WTC11 (cell line): ENCODE measurements around the gene AXL. TPM values are rescaled to one million over a fixed set of nuclear protein-coding genes. Genes with fewer than 3 reads are reported as not detected.

Experiments
- ATAC-seq: fragments of 200-7000 bp; cut with Tn5 transposase; 2 replicates; pipeline ENCODE4 v1.10.0; 2021; ENCODE audit warnings: mild to moderate bottlenecking, moderate library complexity
- CTCF ChIA-PET: fragments of 300-600 bp; sonication (Branson Sonifier 250); formaldehyde crosslinking; loops from one replicate; lab custom pipeline; 2021; ENCODE audit warnings: antibody characterized with exemption; lab: Charles Lee
- POLR2A ChIA-PET: fragments of 350-600 bp; sonication (Branson Sonifier 250); formaldehyde crosslinking; loops from one replicate; lab custom pipeline; 2021; ENCODE audit warnings: antibody characterized with exemption; lab: Charles Lee
- DNase-seq: peaks from one replicate; pipeline ENCODE4 v3.0.0; 2021; ENCODE audit warnings: low spot score
- H3K27ac Mint-ChIP-seq: 2 replicates; pipeline ENCODE4 v1.8.0; 2021; ENCODE audit warnings: mixed read lengths
- H3K27me3 Mint-ChIP-seq: 2 replicates; pipeline ENCODE4 v1.8.0; 2021; ENCODE audit warnings: low read depth, mild to moderate bottlenecking, moderate library complexity, mixed read lengths
- H3K36me3 Mint-ChIP-seq: 2 replicates; pipeline ENCODE4 v1.8.0; 2021; ENCODE audit warnings: mixed read lengths
- H3K4me1 Mint-ChIP-seq: 2 replicates; pipeline ENCODE4 v1.8.0; 2022; ENCODE audit warnings: mixed read lengths
- H3K4me3 Mint-ChIP-seq: 2 replicates; pipeline ENCODE4 v1.8.0; 2021; ENCODE audit warnings: mild to moderate bottlenecking, moderate library complexity, mixed read lengths
- H3K9me3 Mint-ChIP-seq: 2 replicates; pipeline ENCODE4 v1.8.0; 2021; ENCODE audit warnings: mixed read lengths
- ATF6 ChIP-seq: sonication (generic); formaldehyde crosslinking; IDR thresholded peaks from 2 replicates; pipeline ENCODE4 v1.8.1; 2023; ENCODE audit warnings: mild to moderate bottlenecking, missing genetic modification reagents
- FOXJ3 ChIP-seq: sonication (generic); formaldehyde crosslinking; IDR thresholded peaks from 2 replicates; pipeline ENCODE4 v1.9.0; 2021; ENCODE audit warnings: missing genetic modification reagents, mild to moderate bottlenecking, borderline replicate concordance
- FOXK1 ChIP-seq: sonication (generic); formaldehyde crosslinking; IDR thresholded peaks from 2 replicates; pipeline ENCODE4 v1.8.0; 2022; ENCODE audit warnings: mild to moderate bottlenecking, moderate library complexity, missing genetic modification reagents
- JAZF1 ChIP-seq: fragments of 250-450 bp; sonication (Bioruptor Pico); IDR thresholded peaks from 2 replicates; pipeline ENCODE4 v1.9.0; 2021; ENCODE audit warnings: moderate library complexity, mild to moderate bottlenecking, inconsistent platforms
- NFYB ChIP-seq: sonication (generic); formaldehyde crosslinking; conservative IDR thresholded peaks from 2 replicates; pipeline ENCODE4 v1.8.0; 2022; ENCODE audit warnings: low read depth, missing genetic modification reagents
- TEAD1 ChIP-seq: sonication (generic); formaldehyde crosslinking; IDR thresholded peaks from 2 replicates; pipeline ENCODE4 v1.8.0; 2022; ENCODE audit warnings: mild to moderate bottlenecking, missing genetic modification reagents
- TEAD4 ChIP-seq: sonication (generic); formaldehyde crosslinking; IDR thresholded peaks from 2 replicates; pipeline ENCODE4 v1.8.0; 2022; ENCODE audit warnings: mild to moderate bottlenecking, missing genetic modification reagents
- ZBTB21 ChIP-seq: sonication (generic); formaldehyde crosslinking; IDR thresholded peaks from 2 replicates; pipeline ENCODE4 v1.8.1; 2023; ENCODE audit warnings: mild to moderate bottlenecking, missing genetic modification reagents, borderline replicate concordance
- ZNF121 ChIP-seq: sonication (generic); formaldehyde crosslinking; IDR thresholded peaks from 2 replicates; pipeline ENCODE4 v1.8.0; 2023; ENCODE audit warnings: missing genetic modification reagents
- ZNF281 ChIP-seq: sonication (generic); formaldehyde crosslinking; IDR thresholded peaks from 2 replicates; pipeline ENCODE4 v1.8.0; 2023; ENCODE audit warnings: mild to moderate bottlenecking, missing genetic modification reagents
- total RNA-seq: library from RNA; stranded (reverse); gene quantifications from 3 replicates; pipeline ENCODE4 v1.2.3, GENCODE V29; 2021
- TF ChIP-seq, protein P1 (sequence below): sonication (generic); formaldehyde crosslinking; IDR thresholded peaks from 2 replicates; pipeline ENCODE4 v1.8.0; 2022; ENCODE audit warnings: mild to moderate bottlenecking, missing genetic modification reagents
- TF ChIP-seq, protein P2 (sequence below): sonication (generic); formaldehyde crosslinking; IDR thresholded peaks from 2 replicates; pipeline ENCODE4 v1.8.0; 2022; ENCODE audit warnings: missing genetic modification reagents
- TF ChIP-seq, protein P3 (sequence below): sonication (generic); formaldehyde crosslinking; IDR thresholded peaks from 2 replicates; pipeline ENCODE4 v1.8.0; 2022; ENCODE audit warnings: mild to moderate bottlenecking, missing genetic modification reagents
- TF ChIP-seq, protein P4 (sequence below): sonication (generic); formaldehyde crosslinking; IDR thresholded peaks from 2 replicates; pipeline ENCODE4 v1.8.0; 2022; ENCODE audit warnings: mild to moderate bottlenecking, missing genetic modification reagents

AXL gene
- total RNA-seq, 1 experiment from 2014 or later: 25.0 TPM

- Mint-ChIP-seq H3K27ac (peak overlapping the region; percentile 77), H3K4me1 (peaks cover 47% of the 10 kb centered on the region), H3K4me3 (peak overlapping the region; percentile 1; the same call in 1 of the 2 replicates), H3K27me3 (no peaks in the 10 kb centered on the region), H3K9me3 (no peaks in the 10 kb centered on the region), H3K36me3 (peaks cover 9% of the 10 kb centered on the region)
- TF ChIP-seq, protein P1, sequence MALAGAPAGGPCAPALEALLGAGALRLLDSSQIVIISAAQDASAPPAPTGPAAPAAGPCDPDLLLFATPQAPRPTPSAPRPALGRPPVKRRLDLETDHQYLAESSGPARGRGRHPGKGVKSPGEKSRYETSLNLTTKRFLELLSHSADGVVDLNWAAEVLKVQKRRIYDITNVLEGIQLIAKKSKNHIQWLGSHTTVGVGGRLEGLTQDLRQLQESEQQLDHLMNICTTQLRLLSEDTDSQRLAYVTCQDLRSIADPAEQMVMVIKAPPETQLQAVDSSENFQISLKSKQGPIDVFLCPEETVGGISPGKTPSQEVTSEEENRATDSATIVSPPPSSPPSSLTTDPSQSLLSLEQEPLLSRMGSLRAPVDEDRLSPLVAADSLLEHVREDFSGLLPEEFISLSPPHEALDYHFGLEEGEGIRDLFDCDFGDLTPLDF: no peak
- TF ChIP-seq TEAD1: peak; percentile 75; the same call in 1 of the 2 replicates
- TF ChIP-seq, protein P2, sequence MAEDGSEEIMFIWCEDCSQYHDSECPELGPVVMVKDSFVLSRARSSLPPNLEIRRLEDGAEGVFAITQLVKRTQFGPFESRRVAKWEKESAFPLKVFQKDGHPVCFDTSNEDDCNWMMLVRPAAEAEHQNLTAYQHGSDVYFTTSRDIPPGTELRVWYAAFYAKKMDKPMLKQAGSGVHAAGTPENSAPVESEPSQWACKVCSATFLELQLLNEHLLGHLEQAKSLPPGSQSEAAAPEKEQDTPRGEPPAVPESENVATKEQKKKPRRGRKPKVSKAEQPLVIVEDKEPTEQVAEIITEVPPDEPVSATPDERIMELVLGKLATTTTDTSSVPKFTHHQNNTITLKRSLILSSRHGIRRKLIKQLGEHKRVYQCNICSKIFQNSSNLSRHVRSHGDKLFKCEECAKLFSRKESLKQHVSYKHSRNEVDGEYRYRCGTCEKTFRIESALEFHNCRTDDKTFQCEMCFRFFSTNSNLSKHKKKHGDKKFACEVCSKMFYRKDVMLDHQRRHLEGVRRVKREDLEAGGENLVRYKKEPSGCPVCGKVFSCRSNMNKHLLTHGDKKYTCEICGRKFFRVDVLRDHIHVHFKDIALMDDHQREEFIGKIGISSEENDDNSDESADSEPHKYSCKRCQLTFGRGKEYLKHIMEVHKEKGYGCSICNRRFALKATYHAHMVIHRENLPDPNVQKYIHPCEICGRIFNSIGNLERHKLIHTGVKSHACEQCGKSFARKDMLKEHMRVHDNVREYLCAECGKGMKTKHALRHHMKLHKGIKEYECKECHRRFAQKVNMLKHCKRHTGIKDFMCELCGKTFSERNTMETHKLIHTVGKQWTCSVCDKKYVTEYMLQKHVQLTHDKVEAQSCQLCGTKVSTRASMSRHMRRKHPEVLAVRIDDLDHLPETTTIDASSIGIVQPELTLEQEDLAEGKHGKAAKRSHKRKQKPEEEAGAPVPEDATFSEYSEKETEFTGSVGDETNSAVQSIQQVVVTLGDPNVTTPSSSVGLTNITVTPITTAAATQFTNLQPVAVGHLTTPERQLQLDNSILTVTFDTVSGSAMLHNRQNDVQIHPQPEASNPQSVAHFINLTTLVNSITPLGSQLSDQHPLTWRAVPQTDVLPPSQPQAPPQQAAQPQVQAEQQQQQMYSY (CRISPR knock-in tag): peak; percentile 92
- TF ChIP-seq TEAD4 (CRISPR knock-in tag): peak; percentile 94
- no peak for TF ChIP-seq FOXJ3 (CRISPR knock-in tag)
- POLR2A ChIA-PET: interaction anchor here (1.0 kb wide), 1 partner anchor 41 kb away, joined by 3 read pairs; no protein-coding TSS in a partner anchor
- ATAC-seq (peak; percentile 26), DNase-seq (peak; percentile 65)
- CTCF ChIA-PET: interaction anchor here (0.7 to 1.4 kb wide), 2 partner anchors 20 to 39 kb away, joined by 3 read pairs; no protein-coding TSS in a partner anchor
These were observed 4.6 kb downstream of the AXL start for GRCh38 chr19:41223431-41224234.

DNA sequence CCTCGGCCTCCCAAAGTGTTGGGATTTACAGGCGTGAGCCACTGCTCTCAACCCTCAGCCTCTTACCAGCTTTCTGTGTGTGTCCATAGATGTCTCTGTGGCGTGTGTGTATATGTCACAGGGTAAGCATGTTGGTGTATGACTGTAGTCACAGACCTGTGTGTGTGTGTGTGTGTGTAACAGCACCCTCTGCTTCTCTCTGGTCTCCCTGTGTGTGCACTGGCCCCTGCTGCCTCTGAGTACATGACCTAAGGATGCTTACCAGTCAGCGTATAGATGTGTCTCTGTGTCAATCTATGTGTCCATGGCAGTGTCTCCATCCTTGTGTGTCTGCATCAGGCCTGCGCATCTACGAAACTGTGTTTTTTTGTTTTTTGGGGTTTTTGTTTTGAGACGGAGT lies 5.6 kb downstream of the AXL start:
- H3K27ac Mint-ChIP-seq: peak overlapping the region; percentile 38; the same call in 1 of the 2 replicates
- no peak for DNase-seq
- peaks cover 44% of the 10 kb centered on the region for H3K4me1 Mint-ChIP-seq
- TF ChIP-seq ZNF121 (CRISPR knock-in tag): 0 out of 2 replicates have a peak, but pooled peaks have one; percentile 5
- TF ChIP-seq ATF6 (CRISPR knock-in tag): no peak
- no peaks in the 10 kb centered on the region for H3K27me3 Mint-ChIP-seq
- H3K4me3 Mint-ChIP-seq: no peak overlapping the region
- ChIA-PET CTCF (interaction anchor here (0.7 to 1.4 kb wide), 3 partner anchors 21 to 38 kb away, joined by 3 read pairs; no protein-coding TSS in a partner anchor), POLR2A (interaction anchor here (0.5 kb wide), 1 partner anchor 62 kb away, joined by 4 read pairs; no protein-coding TSS in a partner anchor)
- H3K9me3 Mint-ChIP-seq: no peaks in the 10 kb centered on the region
- H3K36me3 Mint-ChIP-seq: peaks cover 9% of the 10 kb centered on the region
- no peak for ATAC-seq

GRCh38 chr19:41225238-41226052 lies 6.4 kb downstream of the AXL start:
- H3K4me3 Mint-ChIP-seq: peak overlapping the region; percentile 60
- TF ChIP-seq JAZF1 (no peak), FOXK1 (CRISPR knock-in tag) (no peak), ZBTB21 (CRISPR knock-in tag) (no peak), ZNF281 (CRISPR knock-in tag) (peak; percentile 55; the same call in 1 of the 2 replicates), NFYB (CRISPR knock-in tag) (no peak)
- TF ChIP-seq, protein P3, sequence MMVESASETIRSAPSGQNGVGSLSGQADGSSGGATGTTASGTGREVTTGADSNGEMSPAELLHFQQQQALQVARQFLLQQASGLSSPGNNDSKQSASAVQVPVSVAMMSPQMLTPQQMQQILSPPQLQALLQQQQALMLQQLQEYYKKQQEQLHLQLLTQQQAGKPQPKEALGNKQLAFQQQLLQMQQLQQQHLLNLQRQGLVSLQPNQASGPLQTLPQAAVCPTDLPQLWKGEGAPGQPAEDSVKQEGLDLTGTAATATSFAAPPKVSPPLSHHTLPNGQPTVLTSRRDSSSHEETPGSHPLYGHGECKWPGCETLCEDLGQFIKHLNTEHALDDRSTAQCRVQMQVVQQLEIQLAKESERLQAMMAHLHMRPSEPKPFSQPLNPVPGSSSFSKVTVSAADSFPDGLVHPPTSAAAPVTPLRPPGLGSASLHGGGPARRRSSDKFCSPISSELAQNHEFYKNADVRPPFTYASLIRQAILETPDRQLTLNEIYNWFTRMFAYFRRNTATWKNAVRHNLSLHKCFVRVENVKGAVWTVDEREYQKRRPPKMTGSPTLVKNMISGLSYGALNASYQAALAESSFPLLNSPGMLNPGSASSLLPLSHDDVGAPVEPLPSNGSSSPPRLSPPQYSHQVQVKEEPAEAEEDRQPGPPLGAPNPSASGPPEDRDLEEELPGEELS (CRISPR knock-in tag): no peak
- TF ChIP-seq, protein P4, sequence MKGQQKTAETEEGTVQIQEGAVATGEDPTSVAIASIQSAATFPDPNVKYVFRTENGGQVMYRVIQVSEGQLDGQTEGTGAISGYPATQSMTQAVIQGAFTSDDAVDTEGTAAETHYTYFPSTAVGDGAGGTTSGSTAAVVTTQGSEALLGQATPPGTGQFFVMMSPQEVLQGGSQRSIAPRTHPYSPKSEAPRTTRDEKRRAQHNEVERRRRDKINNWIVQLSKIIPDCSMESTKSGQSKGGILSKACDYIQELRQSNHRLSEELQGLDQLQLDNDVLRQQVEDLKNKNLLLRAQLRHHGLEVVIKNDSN (CRISPR knock-in tag): no peak
- DNase-seq (peak; percentile 63), ATAC-seq (peak; percentile 53)
- peaks cover 39% of the 10 kb centered on the region for H3K4me1 Mint-ChIP-seq
- peak overlapping the region; percentile 49 for H3K27ac Mint-ChIP-seq
- H3K27me3 Mint-ChIP-seq: no peaks in the 10 kb centered on the region
- ChIA-PET CTCF (interaction anchor here (1.1 to 1.5 kb wide), 7 partner anchors 21 to 81 kb away, joined by 3 to 9 read pairs (median 7); partner anchors contain the start of gene HNRNPUL1), POLR2A (interaction anchor here (0.5 to 1.7 kb wide), 2 partner anchors 50 to 61 kb away, joined by 4 read pairs; no protein-coding TSS in a partner anchor)
- H3K36me3 Mint-ChIP-seq: peaks cover 9% of the 10 kb centered on the region
- no peaks in the 10 kb centered on the region for H3K9me3 Mint-ChIP-seq
